ENCODE results near the gene PPM1E. TPM values are rescaled to one million over a fixed set of nuclear protein-coding genes. Genes with fewer than 3 reads are reported as not detected.

The PPM1E gene
- total and polyA plus RNA-seq, 2 of the 4 experiments (the other 2 are of a cell fraction) = under 0.01 to 0.05 TPM

DNA sequence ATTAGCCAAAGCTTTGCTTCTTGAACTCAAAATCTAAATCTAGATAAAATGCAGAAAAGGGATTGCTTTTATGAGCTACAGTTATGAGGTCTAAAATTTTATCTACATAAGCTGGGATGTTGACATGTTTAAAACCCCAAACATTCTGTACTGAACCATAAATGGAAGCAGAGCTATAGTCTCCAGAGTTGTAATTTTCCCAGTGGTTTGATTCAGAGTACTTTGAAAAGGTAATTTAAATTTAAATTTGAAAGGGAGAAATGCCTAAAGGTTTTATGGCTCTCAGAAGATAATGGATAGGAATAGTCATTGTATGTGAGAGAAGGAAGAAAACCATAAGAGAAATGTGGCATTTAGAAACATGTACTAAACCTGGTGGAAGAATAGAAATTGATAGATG, 163.2 kb downstream of the PPM1E start:
- POLR2A ChIA-PET (ENCODE audit: unreplicated experiment) = no interaction called here
- H3K9ac ChIP-seq (ENCODE audit: low read depth, low read length) = no peak overlapping the region

More for the DNA sequence above, 163.2 kb downstream of the PPM1E start:
- Histone ChIP-seq H4K20me1 (ENCODE audit: insufficient read depth, low read length) (no peaks in the 10 kb centered on the region), H2BK5ac (ENCODE audit: low read depth, low read length, poor library complexity, severe bottlenecking) (no peak overlapping the region), H3K79me1 (ENCODE audit: low read depth in 1 of 2, low read length in 2 of 2) (no peaks in the 10 kb centered on the region), H3K4ac (ENCODE audit: low read depth, low read length) (no peak overlapping the region), H3K9me1 (ENCODE audit: insufficient read depth, low read length) (no peaks in the 10 kb centered on the region), H2BK120ac (ENCODE audit: low read depth, low read length) (no peak overlapping the region), H2BK15ac (ENCODE audit: low read depth, low read length) (no peak overlapping the region), H3K9me3 (ENCODE audit: control insufficient read depth, insufficient read depth, low read length) (no peaks in the 10 kb centered on the region), H2BK20ac (ENCODE audit: low read depth, low read length) (no peak overlapping the region), H3K4me2 (ENCODE audit: low read depth, low read length) (no peak overlapping the region), H3K23ac (ENCODE audit: low read depth, low read length) (no peak overlapping the region), H4K91ac (ENCODE audit: insufficient read depth, low read depth, low read length) (no peak overlapping the region), H4K8ac (ENCODE audit: low read depth in 2 of 2, low read length in 2 of 2) (no peak overlapping the region), H3K27ac (ENCODE audit: insufficient read depth, low read length) (no peak overlapping the region), H3K4me1 (ENCODE audit: control insufficient read depth, insufficient read depth, low read length) (no peaks in the 10 kb centered on the region), H3K27me3 (ENCODE audit: control insufficient read depth, insufficient read depth, low read length) (no peaks in the 10 kb centered on the region; the same call in 1 of the 2 replicates), H3K4me3 (ENCODE audit: insufficient read depth, low read depth, low read length) (no peak overlapping the region), H2AK5ac (ENCODE audit: low read depth, low read length) (no peak overlapping the region), H3K56ac (ENCODE audit: extremely low read depth, insufficient read depth, low read length) (no peak overlapping the region), H2AFZ (replicated peaks; ENCODE audit: low read length, poor library complexity) (no peak overlapping the region), H2AK9ac (replicated peaks; ENCODE audit: low read depth, low read length, poor library complexity) (no peak overlapping the region), H3K18ac (ENCODE audit: low read depth, low read length) (no peak overlapping the region), H3K36me3 (ENCODE audit: control insufficient read depth, insufficient read depth, low read length) (no peaks in the 10 kb centered on the region), H3K14ac (replicated peaks; ENCODE audit: low read depth, low read length) (no peak overlapping the region), H4K5ac (ENCODE audit: low read depth, low read length) (no peak overlapping the region)
- no peak for TF ChIP-seq NFE2L2 (IDR thresholded peaks at IDR 0.05; ENCODE audit: low read depth, low read length)
- TF ChIP-seq SMC3 (IDR thresholded peaks at IDR 0.05; ENCODE audit: low read depth, low read length) = no peak
- TF ChIP-seq, protein P1, sequence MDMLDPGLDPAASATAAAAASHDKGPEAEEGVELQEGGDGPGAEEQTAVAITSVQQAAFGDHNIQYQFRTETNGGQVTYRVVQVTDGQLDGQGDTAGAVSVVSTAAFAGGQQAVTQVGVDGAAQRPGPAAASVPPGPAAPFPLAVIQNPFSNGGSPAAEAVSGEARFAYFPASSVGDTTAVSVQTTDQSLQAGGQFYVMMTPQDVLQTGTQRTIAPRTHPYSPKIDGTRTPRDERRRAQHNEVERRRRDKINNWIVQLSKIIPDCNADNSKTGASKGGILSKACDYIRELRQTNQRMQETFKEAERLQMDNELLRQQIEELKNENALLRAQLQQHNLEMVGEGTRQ (IDR thresholded peaks at IDR 0.05; ENCODE audit: low read depth, low read length) = no peak
- no peak for TF ChIP-seq CEBPB (IDR thresholded peaks at IDR 0.05; ENCODE audit: low read depth, low read length)
- no peak for TF ChIP-seq POLR2A (IDR thresholded peaks at IDR 0.05; ENCODE audit: low read depth, low read length)
- TF ChIP-seq CHD1 (IDR thresholded peaks at IDR 0.05; ENCODE audit: low read depth, low read length) = no peak
- no peak for TF ChIP-seq MAFK (IDR thresholded peaks at IDR 0.05; ENCODE audit: low read depth, low read length)
- no peak for TF ChIP-seq MAZ (IDR thresholded peaks at IDR 0.05; ENCODE audit: borderline replicate concordance, low read depth, low read length)
- no peak for TF ChIP-seq RAD21 (IDR thresholded peaks at IDR 0.05; ENCODE audit: low read length)
- TF ChIP-seq, protein P2, sequence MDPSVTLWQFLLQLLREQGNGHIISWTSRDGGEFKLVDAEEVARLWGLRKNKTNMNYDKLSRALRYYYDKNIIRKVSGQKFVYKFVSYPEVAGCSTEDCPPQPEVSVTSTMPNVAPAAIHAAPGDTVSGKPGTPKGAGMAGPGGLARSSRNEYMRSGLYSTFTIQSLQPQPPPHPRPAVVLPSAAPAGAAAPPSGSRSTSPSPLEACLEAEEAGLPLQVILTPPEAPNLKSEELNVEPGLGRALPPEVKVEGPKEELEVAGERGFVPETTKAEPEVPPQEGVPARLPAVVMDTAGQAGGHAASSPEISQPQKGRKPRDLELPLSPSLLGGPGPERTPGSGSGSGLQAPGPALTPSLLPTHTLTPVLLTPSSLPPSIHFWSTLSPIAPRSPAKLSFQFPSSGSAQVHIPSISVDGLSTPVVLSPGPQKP (IDR thresholded peaks at IDR 0.05; ENCODE audit: borderline replicate concordance, low read depth, low read length) = no peak
- no peak for TF ChIP-seq RFX5 (IDR thresholded peaks at IDR 0.05; ENCODE audit: low read depth, low read length)
- no peak for TF ChIP-seq BHLHE40 (IDR thresholded peaks at IDR 0.05; ENCODE audit: low read depth, low read length)
- TF ChIP-seq MXI1 (IDR thresholded peaks at IDR 0.05; ENCODE audit: borderline replicate concordance, low read depth, low read length) = no peak
- BruUV-seq (replicated peaks) = no TSS peak
- DNase-seq (no peak), ATAC-seq (ENCODE audit: low read depth) (no peak)
- CTCF ChIA-PET = interaction anchor here (0.6 kb wide), 1 partner anchor 170 kb away, joined by 3 read pairs; no protein-coding TSS in a partner anchor
- dilution Hi-C loops (cut with HindIII; ENCODE audit: low sequenced_read_pairs, unreplicated experiment) = no loop called here
- intact Hi-C loops (cut with micrococcal nuclease) = no loop called here
- in situ Hi-C loops (cut with MboI; ENCODE audit: low sequenced_read_pairs) = no loop called here

Data from IMR-90 (cell line).